HCT116 (cell line): Measurements from ENCODE around the gene EML3. TPM values are rescaled to one million over a fixed set of nuclear protein-coding genes. Genes with fewer than 3 reads are reported as not detected.

Experiments used
- ATAC-seq: fragments of 200-7000 bp; cut with Tn5 transposase; 2 replicates; pipeline ENCODE4 v1.9.1; 2020; ENCODE audit warnings: mild to moderate bottlenecking, moderate library complexity
- BruUV-seq: library from RNA; stranded (reverse); fragments of 400-500 nt; replicated peaks from 2 replicates; lab custom pipeline; 2021; lab: Mats Ljungman, UMichigan
- CTCF ChIA-PET: fragments of 300-600 bp; sonication (Branson Sonifier 250); formaldehyde crosslinking; loops from one replicate; lab custom pipeline; 2021; ENCODE audit warnings: antibody characterized with exemption; lab: Charles Lee
- POLR2A ChIA-PET: fragments of 300-600, 350-600 bp; sonication (Branson Sonifier 250); formaldehyde crosslinking; loops from one replicate; lab custom pipeline; 2021; ENCODE audit warnings: antibody characterized with exemption; lab: Charles Lee
- RAD21 ChIA-PET, 2 experiments: fragments of 300-600 bp; sonication (Branson Sonifier 250); formaldehyde crosslinking; loops; one replicate each; lab custom pipeline; 2023; ENCODE audit warnings: low total read pairs in 2 of 2; ENCODE audit not compliant: uncharacterized antibody in 2 of 2, unreplicated experiment in 2 of 2, low non-redundant PET in 1 of 2; lab: Charles Lee
- DNase-seq: peaks from one replicate; pipeline ENCODE4 v3.0.0-alpha.2; 2010; ENCODE audit warnings: low read depth, low spot score
- H2AFZ ChIP-seq: fragments of 200-600 bp; shearing (Covaris generic), sonication (generic); 2 replicates; pipeline ENCODE4 v1.6.1; 2017; ENCODE audit warnings: low read depth, mixed run types, mixed read lengths, antibody characterized with exemption, low read length; ENCODE audit not compliant: poor library complexity, severe bottlenecking
- H3K27ac ChIP-seq: 2 replicates; pipeline ENCODE4 v1.5.1; 2012; ENCODE audit warnings: low read depth, low read length
- H3K27me3 ChIP-seq: fragments of 200-600 bp; sonication (generic); 2 replicates; pipeline ENCODE4 v1.6.1; 2016; ENCODE audit warnings: mixed run types, low read length, mixed read lengths; ENCODE audit not compliant: insufficient read depth
- H3K36me3 ChIP-seq, 2 experiments: fragments of 200-500 bp in 1 of 2; fragments of 200-600 bp in 1 of 2; sonication (Bioruptor generic) in 1 of 2; sonication (generic) in 1 of 2; 2 replicates each; pipeline versions ENCODE4 v1.5.1 to v1.6.1; 2014 to 2016; ENCODE audit warnings: low read length in 2 of 2, inconsistent platforms in 1 of 2, mixed read lengths in 1 of 2, mixed run types in 1 of 2; ENCODE audit not compliant: insufficient read depth in 2 of 2, control insufficient read depth in 1 of 2
- H3K4me1 ChIP-seq, 2 experiments: fragments of 200-600 bp in 1 of 2; sonication (generic) in 1 of 2; 2 replicates each; pipeline versions ENCODE4 v1.5.1 to v1.6.1; 2012 to 2017; ENCODE audit warnings: low read length in 2 of 2, inconsistent platforms in 1 of 2, mild to moderate bottlenecking in 1 of 2, mixed read lengths in 1 of 2, mixed run types in 1 of 2, moderate library complexity in 1 of 2; ENCODE audit not compliant: insufficient read depth in 2 of 2, control insufficient read depth in 1 of 2
- H3K4me2 ChIP-seq: fragments of 200-600 bp; sonication (generic); 2 replicates; pipeline ENCODE4 v1.6.1; 2017; ENCODE audit warnings: mixed run types, low read length, mixed read lengths
- H3K4me3 ChIP-seq, 2 experiments: fragments of 200-600 bp in 1 of 2; sonication (generic) in 1 of 2; replicated peaks in 1 of 2; 2 replicates each; pipeline ENCODE4 v1.5.1; 2011 to 2016; ENCODE audit warnings: low read length in 2 of 2, control low read depth in 1 of 2, low read depth in 1 of 2, mild to moderate bottlenecking in 1 of 2, mixed read lengths in 1 of 2, mixed run types in 1 of 2
- H3K79me2 ChIP-seq: fragments of 200-600 bp; sonication (generic); 2 replicates; pipeline ENCODE4 v1.6.1; 2017; ENCODE audit warnings: mild to moderate bottlenecking, mixed run types, low read length, moderate library complexity, mixed read lengths; ENCODE audit not compliant: insufficient read depth
- H3K9ac ChIP-seq: fragments of 200-600 bp; sonication (generic); 2 replicates; pipeline ENCODE4 v1.6.1; 2016; ENCODE audit warnings: low read length, mixed read lengths
- H3K9me2 ChIP-seq: fragments of 200-600 bp; sonication (generic), shearing (Covaris generic); 2 replicates; pipeline ENCODE4 v1.6.1; 2017; ENCODE audit warnings: mixed run types, mild to moderate bottlenecking, moderate library complexity; ENCODE audit not compliant: insufficient read depth
- H3K9me3 ChIP-seq, 2 experiments: fragments of 200-500 bp in 1 of 2; fragments of 200-600 bp in 1 of 2; sonication (Bioruptor generic) in 1 of 2; sonication (generic) in 1 of 2; 2 replicates each; pipeline ENCODE4 v1.6.1; 2014 to 2017; ENCODE audit warnings: low read length in 2 of 2, mixed read lengths in 2 of 2, inconsistent platforms in 1 of 2, low read depth in 1 of 2, mild to moderate bottlenecking in 1 of 2, mixed run types in 1 of 2, moderate library complexity in 1 of 2; ENCODE audit not compliant: control insufficient read depth in 1 of 2, insufficient read depth in 1 of 2
- H4K20me1 ChIP-seq: fragments of 200-600 bp; sonication (generic), shearing (Covaris generic); 2 replicates; pipeline ENCODE4 v1.6.1; 2017; ENCODE audit warnings: mixed run types, mild to moderate bottlenecking, moderate library complexity; ENCODE audit not compliant: insufficient read depth
- CBX3 ChIP-seq: IDR thresholded peaks from 2 replicates; pipeline ENCODE4 v1.6.1; 2012; ENCODE audit warnings: low read depth
- EGR1 ChIP-seq: IDR thresholded peaks from 2 replicates; pipeline ENCODE4 v1.6.1; 2012; ENCODE audit warnings: low read depth
- ELF1 ChIP-seq: IDR thresholded peaks from 2 replicates; pipeline ENCODE4 v1.6.1; 2012; ENCODE audit warnings: low read depth, borderline replicate concordance
- EZH2 ChIP-seq: fragments of 200-600 bp; sonication (generic); IDR thresholded peaks from 2 replicates; pipeline ENCODE4 v1.6.1; 2017; ENCODE audit warnings: antibody characterized with exemption, mixed run types
- FOSL1 ChIP-seq: IDR thresholded peaks from 2 replicates; pipeline ENCODE4 v1.6.1; 2012; ENCODE audit warnings: low read depth
- POLR2A ChIP-seq: IDR thresholded peaks from 2 replicates; pipeline ENCODE4 v1.7.0; 2011; ENCODE audit warnings: borderline replicate concordance; ENCODE audit not compliant: insufficient read depth, insufficient read length; ENCODE audit errors: extremely low read depth
- RAD21 ChIP-seq: IDR thresholded peaks from 2 replicates; pipeline ENCODE4 v1.6.1; 2012; ENCODE audit warnings: low read depth, mild to moderate bottlenecking
- SIN3A ChIP-seq: IDR thresholded peaks from 2 replicates; pipeline ENCODE4 v1.6.1; 2012; ENCODE audit warnings: low read depth
- TCF7L2 ChIP-seq: IDR thresholded peaks from 2 replicates; pipeline ENCODE4 v1.7.0; 2011; ENCODE audit warnings: borderline replicate concordance, inconsistent platforms; ENCODE audit not compliant: insufficient read depth, insufficient read length; ENCODE audit errors: extremely low read depth
- YY1 ChIP-seq: IDR thresholded peaks from 2 replicates; pipeline ENCODE4 v1.6.1; 2011; ENCODE audit warnings: low read length, low read depth, moderate library complexity, mild to moderate bottlenecking; ENCODE audit not compliant: insufficient replicate concordance; ENCODE audit errors: extremely low read depth
- ZFX ChIP-seq: fragments of 450-650 bp; IDR thresholded peaks from 2 replicates; pipeline ENCODE4 v1.6.1; 2017
- intact Hi-C: fragments of 100-400 bp; cut with micrococcal nuclease; formaldehyde crosslinking; loops from 2 replicates; pipeline ENCODE4 v1.10.0; 2022
- total RNA-seq: library from RNA; stranded (reverse); gene quantifications from one replicate; pipeline ENCODE4 v1.2.1, GENCODE V29; 2021; ENCODE audit not compliant: unreplicated experiment
- TF ChIP-seq, protein P1 (sequence below): IDR thresholded peaks from 2 replicates; pipeline ENCODE4 v1.6.1; 2012
- TF ChIP-seq, protein P2 (sequence below): IDR thresholded peaks from 2 replicates; pipeline ENCODE4 v1.6.1; 2012; ENCODE audit warnings: low read depth

EML3 gene
- total RNA-seq, 1 experiment from 2014 or later: 124 TPM

DNA sequence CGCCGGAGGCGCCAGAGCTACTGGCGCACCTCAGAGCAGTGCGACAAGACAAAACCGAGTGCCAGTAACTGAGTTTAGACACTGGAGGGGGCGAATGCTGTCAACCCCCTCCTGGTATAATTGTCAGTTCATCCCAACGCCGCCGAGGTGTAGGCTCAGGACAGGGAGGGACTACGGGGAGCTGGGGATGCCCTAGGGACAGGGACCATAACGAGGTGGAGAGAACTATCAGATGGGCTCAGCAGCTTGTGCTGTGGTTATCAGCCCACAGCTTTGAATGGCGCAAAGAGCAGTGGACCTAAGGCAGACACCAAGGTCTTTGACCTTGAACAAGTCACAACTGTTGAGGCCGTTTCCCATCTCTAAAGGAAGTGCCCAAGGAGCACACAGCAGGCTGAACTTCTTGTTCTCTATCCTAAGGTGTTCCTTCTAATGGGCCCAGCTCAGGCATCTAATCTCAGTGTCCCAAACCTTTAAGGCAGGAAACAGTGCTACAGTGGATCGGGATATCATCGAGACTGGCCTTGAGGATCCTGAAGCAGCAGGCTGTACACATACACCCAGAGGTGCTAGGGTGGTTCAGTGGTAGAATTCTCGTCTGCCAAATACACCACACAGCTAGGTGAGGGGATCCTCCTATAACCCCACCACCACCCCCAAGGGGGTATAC, 20.3 kb downstream of the EML3 start:
- H3K9me3 ChIP-seq: no peaks in the 10 kb centered on the region
- POLR2A ChIA-PET: interaction anchor here (0.8 to 3.6 kb wide), 29 partner anchors 10 to 264 kb away, joined by 3 to 52 read pairs (median 5); partner anchors contain the start of genes B3GAT3, C11orf98, CSKMT and EEF1G
- RAD21 ChIA-PET: interaction anchor here (0.5 to 1.3 kb wide), 3 partner anchors 7 to 19 kb away, joined by 4 to 5 read pairs (median 4); partner anchors contain the start of gene MTA2 (in 1 of the 2)
- DNase-seq: no peak
- H3K4me1 ChIP-seq: peaks cover 21 to 36% of the 10 kb centered on the region in 2 experiments
- TSS peak; percentile 100 for BruUV-seq
- H3K4me2 ChIP-seq: peak overlapping the region; percentile 86
- peak overlapping the region; percentile 53 to 78 for H3K4me3 ChIP-seq
- H4K20me1 ChIP-seq: no peaks in the 10 kb centered on the region
- ATAC-seq: no peak
- CTCF ChIA-PET: interaction anchor here (0.8 to 2.9 kb wide), 15 partner anchors 8 to 199 kb away, joined by 3 to 20 read pairs (median 4); partner anchors contain the start of genes B3GAT3, C11orf98, CSKMT and EEF1G
- H3K27me3 ChIP-seq: no peaks in the 10 kb centered on the region
- peak overlapping the region; percentile 74 for H3K27ac ChIP-seq
- intact Hi-C loops: loop anchor here (5.0 kb wide), 2 partner anchors 60 to 80 kb away; partner anchors contain the start of genes INTS5, LBHD1 and UQCC3
- H3K36me3 ChIP-seq: peaks cover 41 to 53% of the 10 kb centered on the region in 2 experiments
- H2AFZ ChIP-seq: no peak overlapping the region
- TF ChIP-seq ELF1: no peak
- H3K9me2 ChIP-seq: no peaks in the 10 kb centered on the region
- peak overlapping the region; percentile 88 for H3K9ac ChIP-seq
- H3K79me2 ChIP-seq: peaks cover 60% of the 10 kb centered on the region

DNA sequence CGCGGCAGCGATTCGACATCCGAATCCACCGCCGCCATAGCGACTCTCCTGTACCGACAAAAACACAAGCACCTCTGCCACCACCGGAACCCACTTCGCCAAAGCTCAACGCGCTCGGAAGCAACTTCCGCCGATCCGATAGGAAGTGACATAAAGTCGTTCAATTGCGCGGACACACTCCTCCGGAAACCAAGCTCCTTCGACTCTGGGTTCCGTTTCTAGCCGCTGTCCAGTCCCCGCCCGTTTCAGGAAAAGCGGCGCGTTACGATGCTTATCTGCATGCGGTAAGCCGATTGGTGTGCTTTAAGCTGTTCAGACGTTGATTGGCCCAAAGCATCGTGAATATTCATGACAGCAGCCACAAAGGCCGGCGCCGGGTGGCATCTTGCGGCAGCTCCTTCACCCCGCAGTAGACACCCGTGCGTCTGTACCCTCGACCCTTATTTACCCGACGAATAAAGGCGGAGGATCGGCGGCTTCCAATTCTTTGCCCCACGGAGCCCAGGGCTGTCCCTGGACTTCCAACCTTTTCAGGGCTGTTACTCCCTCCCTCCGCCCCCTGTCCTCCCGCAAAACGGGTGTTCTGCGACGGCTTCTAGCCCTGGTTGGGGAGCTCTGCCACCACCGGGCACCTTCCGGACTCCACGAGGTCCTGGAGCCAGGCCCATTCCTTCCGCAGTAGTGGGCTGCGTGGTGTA, 21.0 kb downstream of the EML3 start, which contains the start of gene TUT1:
Gene TUT1, minus strand, starts transcription at position 76 of the 698 bp plus-strand sequence. Its CDS starts 38 bp downstream, at position 38.
- CTCF ChIA-PET: interaction anchor here (0.8 to 2.9 kb wide), 17 partner anchors 8 to 249 kb away, joined by 3 to 20 read pairs (median 4); partner anchors contain the start of genes B3GAT3, C11orf98, CSKMT and EEF1G
- no TSS peak for BruUV-seq
- Histone ChIP-seq H3K4me3 (peak within 1 kb of the TSS; percentile 78 to 97), H4K20me1 (no peaks in the 10 kb centered on the region), H3K27ac (peak within 1 kb of the TSS; percentile 77), H3K4me1 (peaks cover 21 to 36% of the 10 kb centered on the region in 2 experiments), H3K9me3 (no peaks in the 10 kb centered on the region), H3K36me3 (peaks cover 39 to 51% of the 10 kb centered on the region in 2 experiments), H3K79me2 (peaks cover 56% of the 10 kb centered on the region), H3K4me2 (peak within 1 kb of the TSS; percentile 86), H2AFZ (no peak within 1 kb of the TSS), H3K9ac (peak within 1 kb of the TSS; percentile 88), H3K27me3 (no peaks in the 10 kb centered on the region), H3K9me2 (no peaks in the 10 kb centered on the region)
- intact Hi-C loops: loop anchor here (1.0 to 5.0 kb wide), 3 partner anchors 10 to 81 kb away; partner anchors contain the start of genes INTS5, LBHD1, MTA2 and UQCC3
- RAD21 ChIA-PET: interaction anchor here (0.5 to 1.5 kb wide), 6 partner anchors 8 to 196 kb away, joined by 3 to 6 read pairs (median 4); partner anchors contain the start of genes EEF1G (in 2 of the 2), MTA2 (in 1 of the 2) and ZBTB3 (in 1 of the 2)
- ATAC-seq: peak; percentile 90
- DNase-seq: peak; percentile 99
- POLR2A ChIA-PET: interaction anchor here (0.7 to 3.6 kb wide), 34 partner anchors 11 to 264 kb away, joined by 3 to 52 read pairs (median 5); partner anchors contain the start of genes B3GAT3, C11orf98, CSKMT and EEF1G
- no peak for TF ChIP-seq RAD21
- TF ChIP-seq FOSL1: no peak
- TF ChIP-seq, protein P1, sequence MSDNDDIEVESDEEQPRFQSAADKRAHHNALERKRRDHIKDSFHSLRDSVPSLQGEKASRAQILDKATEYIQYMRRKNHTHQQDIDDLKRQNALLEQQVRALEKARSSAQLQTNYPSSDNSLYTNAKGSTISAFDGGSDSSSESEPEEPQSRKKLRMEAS: no peak
- TF ChIP-seq EZH2: no peak
- TF ChIP-seq SIN3A: no peak
- peak; percentile 28; the same call in 1 of the 2 replicates for TF ChIP-seq ZFX
- peak; percentile 97 for TF ChIP-seq POLR2A
- TF ChIP-seq EGR1: no peak
- peak; percentile 57 for TF ChIP-seq TCF7L2
- no peak for TF ChIP-seq CBX3
- TF ChIP-seq YY1: peak; percentile 77
- TF ChIP-seq, protein P2, sequence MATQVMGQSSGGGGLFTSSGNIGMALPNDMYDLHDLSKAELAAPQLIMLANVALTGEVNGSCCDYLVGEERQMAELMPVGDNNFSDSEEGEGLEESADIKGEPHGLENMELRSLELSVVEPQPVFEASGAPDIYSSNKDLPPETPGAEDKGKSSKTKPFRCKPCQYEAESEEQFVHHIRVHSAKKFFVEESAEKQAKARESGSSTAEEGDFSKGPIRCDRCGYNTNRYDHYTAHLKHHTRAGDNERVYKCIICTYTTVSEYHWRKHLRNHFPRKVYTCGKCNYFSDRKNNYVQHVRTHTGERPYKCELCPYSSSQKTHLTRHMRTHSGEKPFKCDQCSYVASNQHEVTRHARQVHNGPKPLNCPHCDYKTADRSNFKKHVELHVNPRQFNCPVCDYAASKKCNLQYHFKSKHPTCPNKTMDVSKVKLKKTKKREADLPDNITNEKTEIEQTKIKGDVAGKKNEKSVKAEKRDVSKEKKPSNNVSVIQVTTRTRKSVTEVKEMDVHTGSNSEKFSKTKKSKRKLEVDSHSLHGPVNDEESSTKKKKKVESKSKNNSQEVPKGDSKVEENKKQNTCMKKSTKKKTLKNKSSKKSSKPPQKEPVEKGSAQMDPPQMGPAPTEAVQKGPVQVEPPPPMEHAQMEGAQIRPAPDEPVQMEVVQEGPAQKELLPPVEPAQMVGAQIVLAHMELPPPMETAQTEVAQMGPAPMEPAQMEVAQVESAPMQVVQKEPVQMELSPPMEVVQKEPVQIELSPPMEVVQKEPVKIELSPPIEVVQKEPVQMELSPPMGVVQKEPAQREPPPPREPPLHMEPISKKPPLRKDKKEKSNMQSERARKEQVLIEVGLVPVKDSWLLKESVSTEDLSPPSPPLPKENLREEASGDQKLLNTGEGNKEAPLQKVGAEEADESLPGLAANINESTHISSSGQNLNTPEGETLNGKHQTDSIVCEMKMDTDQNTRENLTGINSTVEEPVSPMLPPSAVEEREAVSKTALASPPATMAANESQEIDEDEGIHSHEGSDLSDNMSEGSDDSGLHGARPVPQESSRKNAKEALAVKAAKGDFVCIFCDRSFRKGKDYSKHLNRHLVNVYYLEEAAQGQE: no peak
